HL-60 (cell line): Measurements from ENCODE around the gene ARV1.

ENCODE experiments used
- CTCF ChIP-seq: IDR thresholded peaks from one replicate; pipeline ENCODE4 v1.5.1; 2011; ENCODE audit warnings: low read length, control low read depth, inconsistent platforms; ENCODE audit not compliant: insufficient read depth
- GABPA ChIP-seq: IDR thresholded peaks from 2 replicates; pipeline ENCODE4 v1.6.1; 2012; ENCODE audit warnings: low read depth

GRCh38 chr1:231026576-231026975, 47.7 kb downstream of the ARV1 start:
- TF ChIP-seq CTCF, result no peak
- TF ChIP-seq GABPA, result no peak
